Measurements from ENCODE around the gene AOC1.
A peak's percentile ranks its signal among the peaks of the same experiment; 100 is the strongest.

AOC1 gene

GRCh38 chr7:150835702-150836280, 16.5 kb upstream of the AOC1 start:
- no peak for DNase-seq

- peak in 1 of 2 experiments; percentile 5 for DNase-seq
These were observed 13.2 kb upstream of the AOC1 start for GRCh38 chr7:150838965-150839650.

GRCh38 chr7:150842018-150842417, 10.3 kb upstream of the AOC1 start:
- peak in 1 of 2 experiments; percentile 5 for DNase-seq

GRCh38 chr7:150842716-150843115, 9.6 kb upstream of the AOC1 start:
- peak in 1 of 2 experiments; percentile 4 for DNase-seq

GRCh38 chr7:150845421-150845861, 6.9 kb upstream of the AOC1 start:
- DNase-seq: peak in 1 of 2 experiments; percentile 1

GRCh38 chr7:150846291-150847115, 5.8 kb upstream of the AOC1 start:
- peak in 1 of 2 experiments; percentile 4 for DNase-seq

- DNase-seq: peak in 1 of 2 experiments; percentile 4
These were observed 4.8 kb upstream of the AOC1 start for GRCh38 chr7:150847536-150847935.

GRCh38 chr7:150848111-150848510, 4.2 kb upstream of the AOC1 start:
- peak in 1 of 2 experiments; percentile 4 for DNase-seq

- peak in 1 of 2 experiments; percentile 2 for DNase-seq
These were observed 3.7 kb upstream of the AOC1 start for GRCh38 chr7:150848561-150849115.

- DNase-seq: peak in 1 of 2 experiments; percentile 2
These were observed 3.0 kb upstream of the AOC1 start for GRCh38 chr7:150849204-150849775.

- peak in 1 of 2 experiments; percentile 7 for DNase-seq
These were observed 2.0 kb upstream of the AOC1 start for GRCh38 chr7:150850273-150850672.

- DNase-seq: peak in 1 of 2 experiments; percentile 8
These were observed 586 bp upstream of the AOC1 start for GRCh38 chr7:150851492-150852370.

- DNase-seq: peak in 1 of 2 experiments; percentile 8
These were observed 2.0 kb downstream of the AOC1 start for GRCh38 chr7:150854066-150855000.

- peak in 1 of 2 experiments; percentile 4 for DNase-seq
These were observed 2.7 kb downstream of the AOC1 start for GRCh38 chr7:150855046-150855445.

- peak in 1 of 2 experiments; percentile 12 for DNase-seq
These were observed 3.4 kb downstream of the AOC1 start for GRCh38 chr7:150855476-150856302.

- DNase-seq: peak in 1 of 2 experiments; percentile 12
These were observed 4.3 kb downstream of the AOC1 start for GRCh38 chr7:150856303-150857275.

GRCh38 chr7:150857276-150858055, 5.1 kb downstream of the AOC1 start:
- DNase-seq: peak in 1 of 2 experiments; percentile 7

Measured in activated T-cell treated with anti-CD3 and anti-CD28 coated beads, Interleukin-2, amount 50 U/mL, for 48 hours (primary cell).